Activated B cell treated with CpG ODN at 0.5 μM for 24 hours (primary cell): ENCODE results near the gene LTBR. TPM values are rescaled to one million over a fixed set of nuclear protein-coding genes. Genes with fewer than 3 reads are reported as not detected.
"Not testable (repeated sequence)": the region's sequence is repeated elsewhere in the genome, so short reads cannot be mapped to it uniquely, and the experiment has no call there.

ENCODE experiments used
- ATAC-seq: fragments of 200-7000 bp; cut with Tn5 transposase; one replicate; pipeline ENCODE4 v1.10.0; 2021; ENCODE audit warnings: low read depth, mild to moderate bottlenecking, moderate library complexity
- CTCF ChIA-PET: fragments of 350-600 bp; sonication (Branson Sonifier 250); formaldehyde crosslinking; loops from one replicate; lab custom pipeline; 2021; ENCODE audit warnings: antibody characterized with exemption; lab: Charles Lee
- POLR2A ChIA-PET: fragments of 350-600 bp; sonication (Branson Sonifier 250); formaldehyde crosslinking; loops from one replicate; lab custom pipeline; 2021; ENCODE audit warnings: antibody characterized with exemption; lab: Charles Lee
- DNase-seq: peaks from one replicate; pipeline ENCODE4 v3.0.0; 2022
- H3K27ac Mint-ChIP-seq: one replicate; pipeline ENCODE4 v1.8.0; 2020; ENCODE audit warnings: mixed read lengths
- H3K27me3 Mint-ChIP-seq: one replicate; pipeline ENCODE4 v1.8.0; 2021; ENCODE audit warnings: mixed read lengths
- H3K36me3 Mint-ChIP-seq: one replicate; pipeline ENCODE4 v1.8.0; 2021; ENCODE audit warnings: low read depth, mixed read lengths
- H3K4me1 Mint-ChIP-seq: one replicate; pipeline ENCODE4 v1.8.0; 2021; ENCODE audit warnings: mixed read lengths
- H3K4me3 Mint-ChIP-seq: one replicate; pipeline ENCODE4 v1.8.0; 2020; ENCODE audit warnings: mild to moderate bottlenecking, mixed read lengths
- H3K9me3 Mint-ChIP-seq: one replicate; pipeline ENCODE4 v1.8.0; 2020; ENCODE audit warnings: mixed read lengths
- CTCF ChIP-seq: fragments of 200-600 bp; IDR thresholded peaks from one replicate; pipeline ENCODE4 v1.8.0; 2022; ENCODE audit warnings: antibody characterized with exemption, mild to moderate bottlenecking
- intact Hi-C: fragments of 100-400 bp; cut with micrococcal nuclease; formaldehyde crosslinking; loops from one replicate; pipeline ENCODE4 v1.15.1; 2024
- total RNA-seq: library from RNA; stranded (reverse); gene quantifications from 2 replicates; pipeline ENCODE4 v1.2.3, GENCODE V29; 2022

Gene LTBR
- total RNA-seq, 1 donor from 2014 or later = 0.33 TPM

- Mint-ChIP-seq H3K4me1 (no peaks in the 10 kb centered on the region), H3K27ac (no peak overlapping the region), H3K36me3 (no peaks in the 10 kb centered on the region), H3K27me3 (peaks cover 43% of the 10 kb centered on the region), H3K9me3 (no peaks in the 10 kb centered on the region), H3K4me3 (peak overlapping the region; percentile 29)
- ATAC-seq (no peak), DNase-seq (no peak)
- intact Hi-C loops = loop anchor here (1.0 to 5.0 kb wide), 2 partner anchors 87 to 131 kb away; no protein-coding TSS in a partner anchor
- no peak for TF ChIP-seq CTCF
- CTCF ChIA-PET = interaction anchor here (1.2 kb wide), 1 partner anchor 52 kb away, joined by 4 read pairs; no protein-coding TSS in a partner anchor
- POLR2A ChIA-PET = interaction anchor here (0.6 to 1.0 kb wide), 2 partner anchors 198 to 388 kb away, joined by 3 to 4 read pairs; partner anchors contain the start of genes COPS7A and GAPDH
Measured at GRCh38 chr12:6336079-6336888, 47.7 kb upstream of the LTBR start.

GRCh38 chr12:6336889-6337853 is 46.8 kb upstream of the LTBR start:
- peaks cover 45% of the 10 kb centered on the region for H3K27me3 Mint-ChIP-seq
- no peak overlapping the region for H3K4me3 Mint-ChIP-seq
- TF ChIP-seq CTCF = no peak
- H3K36me3 Mint-ChIP-seq = no peaks in the 10 kb centered on the region
- DNase-seq (no peak), ATAC-seq (no peak)
- intact Hi-C loops = loop anchor here (1.0 to 5.0 kb wide), 2 partner anchors 86 to 130 kb away; no protein-coding TSS in a partner anchor
- peaks cover 6% of the 10 kb centered on the region for H3K4me1 Mint-ChIP-seq
- no peaks in the 10 kb centered on the region for H3K9me3 Mint-ChIP-seq
- H3K27ac Mint-ChIP-seq = no peak overlapping the region
- ChIA-PET POLR2A (interaction anchor here (1.0 kb wide), 1 partner anchor 387 kb away, joined by 3 read pairs; the partner anchor contains the start of gene COPS7A), CTCF (no interaction called here)

GRCh38 chr12:6337958-6338433 is 46.0 kb upstream of the LTBR start:
- no peak for DNase-seq
- POLR2A ChIA-PET = no interaction called here

GRCh38 chr12:6338536-6338935 is 45.4 kb upstream of the LTBR start:
- POLR2A ChIA-PET, ATAC-seq, CTCF ChIA-PET, H3K4me1 Mint-ChIP-seq, DNase-seq, H3K27ac Mint-ChIP-seq, H3K4me3 Mint-ChIP-seq, H3K36me3 Mint-ChIP-seq, H3K9me3 Mint-ChIP-seq: not testable (repeated sequence)
- intact Hi-C loops = loop anchor here (5.0 kb wide), 1 partner anchor 129 kb away; no protein-coding TSS in a partner anchor
- peaks cover 46% of the 10 kb centered on the region for H3K27me3 Mint-ChIP-seq

More at GRCh38 chr12:6337958-6338433, 46.0 kb upstream of the LTBR start:
- TF ChIP-seq CTCF = no peak
- ATAC-seq = no peak
- H3K27me3 Mint-ChIP-seq = peaks cover 46% of the 10 kb centered on the region
- peaks cover 10% of the 10 kb centered on the region for H3K4me1 Mint-ChIP-seq
- intact Hi-C loops = loop anchor here (5.0 kb wide), 1 partner anchor 129 kb away; no protein-coding TSS in a partner anchor
- no peaks in the 10 kb centered on the region for H3K36me3 Mint-ChIP-seq
- no peaks in the 10 kb centered on the region for H3K9me3 Mint-ChIP-seq
- H3K27ac Mint-ChIP-seq = no peak overlapping the region
- CTCF ChIA-PET = no interaction called here
- H3K4me3 Mint-ChIP-seq = no peak overlapping the region

GRCh38 chr12:6338955-6339354 is 45.0 kb upstream of the LTBR start:
- Mint-ChIP-seq H3K4me1 (peaks cover 10% of the 10 kb centered on the region), H3K27ac (no peak overlapping the region), H3K9me3 (no peaks in the 10 kb centered on the region), H3K36me3 (no peaks in the 10 kb centered on the region), H3K27me3 (peaks cover 46% of the 10 kb centered on the region), H3K4me3 (no peak overlapping the region)
- DNase-seq (no peak), ATAC-seq (no peak)
- ChIA-PET CTCF (no interaction called here), POLR2A (no interaction called here)
- intact Hi-C loops = loop anchor here (5.0 kb wide), 1 partner anchor 128 kb away; no protein-coding TSS in a partner anchor
- TF ChIP-seq CTCF = no peak
